Inflammatory macrophage (primary cell): Measurements from ENCODE around the gene ATP8B4.
"Not testable (repeated sequence)": the region's sequence is repeated elsewhere in the genome, so short reads cannot be mapped to it uniquely, and the experiment has no call there.

Experiments used
- DNase-seq, 2 donors: peaks; one replicate each; pipeline ENCODE4 v3.0.0-alpha.2; 2020 to 2022
- total RNA-seq, 18 experiments: gene quantifications; one replicate each; lab custom pipeline; 2026; ENCODE audit warnings: mixed read lengths in 6 of 18, inconsistent platforms in 2 of 18; lab: John Stamatoyannopoulos, UW

Gene ATP8B4, protein sequence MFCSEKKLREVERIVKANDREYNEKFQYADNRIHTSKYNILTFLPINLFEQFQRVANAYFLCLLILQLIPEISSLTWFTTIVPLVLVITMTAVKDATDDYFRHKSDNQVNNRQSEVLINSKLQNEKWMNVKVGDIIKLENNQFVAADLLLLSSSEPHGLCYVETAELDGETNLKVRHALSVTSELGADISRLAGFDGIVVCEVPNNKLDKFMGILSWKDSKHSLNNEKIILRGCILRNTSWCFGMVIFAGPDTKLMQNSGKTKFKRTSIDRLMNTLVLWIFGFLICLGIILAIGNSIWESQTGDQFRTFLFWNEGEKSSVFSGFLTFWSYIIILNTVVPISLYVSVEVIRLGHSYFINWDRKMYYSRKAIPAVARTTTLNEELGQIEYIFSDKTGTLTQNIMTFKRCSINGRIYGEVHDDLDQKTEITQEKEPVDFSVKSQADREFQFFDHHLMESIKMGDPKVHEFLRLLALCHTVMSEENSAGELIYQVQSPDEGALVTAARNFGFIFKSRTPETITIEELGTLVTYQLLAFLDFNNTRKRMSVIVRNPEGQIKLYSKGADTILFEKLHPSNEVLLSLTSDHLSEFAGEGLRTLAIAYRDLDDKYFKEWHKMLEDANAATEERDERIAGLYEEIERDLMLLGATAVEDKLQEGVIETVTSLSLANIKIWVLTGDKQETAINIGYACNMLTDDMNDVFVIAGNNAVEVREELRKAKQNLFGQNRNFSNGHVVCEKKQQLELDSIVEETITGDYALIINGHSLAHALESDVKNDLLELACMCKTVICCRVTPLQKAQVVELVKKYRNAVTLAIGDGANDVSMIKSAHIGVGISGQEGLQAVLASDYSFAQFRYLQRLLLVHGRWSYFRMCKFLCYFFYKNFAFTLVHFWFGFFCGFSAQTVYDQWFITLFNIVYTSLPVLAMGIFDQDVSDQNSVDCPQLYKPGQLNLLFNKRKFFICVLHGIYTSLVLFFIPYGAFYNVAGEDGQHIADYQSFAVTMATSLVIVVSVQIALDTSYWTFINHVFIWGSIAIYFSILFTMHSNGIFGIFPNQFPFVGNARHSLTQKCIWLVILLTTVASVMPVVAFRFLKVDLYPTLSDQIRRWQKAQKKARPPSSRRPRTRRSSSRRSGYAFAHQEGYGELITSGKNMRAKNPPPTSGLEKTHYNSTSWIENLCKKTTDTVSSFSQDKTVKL
- 13.3 to 195 (median 87.9) reads per million in 18 experiments for total RNA-seq

DNA sequence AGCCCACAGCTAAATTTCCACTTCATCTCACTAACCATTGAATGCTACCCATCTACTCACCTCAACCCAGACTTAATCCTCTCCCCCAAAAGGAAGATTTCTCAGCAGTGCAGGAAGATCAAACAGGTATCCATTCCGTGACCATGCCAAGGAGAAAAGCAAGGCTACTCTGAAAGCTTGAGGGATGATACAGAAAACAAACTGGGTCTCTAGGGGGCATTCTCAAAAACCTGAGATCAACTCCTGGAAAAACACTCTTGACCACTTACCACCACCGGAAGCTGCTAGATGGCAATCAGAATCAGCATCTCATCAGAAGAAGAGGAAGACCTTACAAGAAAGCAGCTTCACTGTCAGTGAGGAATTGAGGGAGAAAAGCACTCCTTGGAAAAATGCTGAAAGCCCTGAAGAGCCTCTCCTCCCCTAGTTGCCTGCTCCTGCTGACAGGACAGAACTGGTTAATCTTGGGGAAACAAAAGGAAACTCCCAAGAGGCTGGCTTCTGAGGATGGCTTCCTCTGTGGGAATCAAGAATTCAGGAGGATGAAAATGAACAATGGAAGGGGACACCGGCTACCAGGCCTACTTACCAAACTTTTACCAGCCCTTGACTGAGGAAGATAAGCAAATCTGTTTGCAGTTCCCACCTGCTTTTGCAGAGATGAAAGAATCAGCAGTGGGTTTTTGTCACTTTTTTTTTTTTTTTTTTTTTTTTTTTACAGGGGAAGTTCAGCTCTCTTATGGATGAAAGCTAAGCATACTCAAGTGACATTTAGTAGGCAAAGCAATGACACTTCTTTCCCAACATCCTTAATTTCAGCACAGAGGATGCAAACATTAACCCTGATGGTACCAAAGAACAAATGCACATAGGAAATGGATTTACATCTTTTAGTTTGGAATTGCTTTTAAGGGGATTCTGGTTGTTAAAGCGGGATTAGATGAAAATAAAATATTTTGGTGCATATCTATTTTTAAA is at the start of gene ATP8B4:
ATP8B4 (minus strand) TSS at position 171 of the 978 bp plus-strand sequence. CDS start 12,267 bp downstream, outside the sequence.
- peak; percentile 61 to 75 for DNase-seq

- DNase-seq, result no peak
Observed at GRCh38 chr15:50168379-50168778, 49.3 kb upstream of the ATP8B4 start.

DNA sequence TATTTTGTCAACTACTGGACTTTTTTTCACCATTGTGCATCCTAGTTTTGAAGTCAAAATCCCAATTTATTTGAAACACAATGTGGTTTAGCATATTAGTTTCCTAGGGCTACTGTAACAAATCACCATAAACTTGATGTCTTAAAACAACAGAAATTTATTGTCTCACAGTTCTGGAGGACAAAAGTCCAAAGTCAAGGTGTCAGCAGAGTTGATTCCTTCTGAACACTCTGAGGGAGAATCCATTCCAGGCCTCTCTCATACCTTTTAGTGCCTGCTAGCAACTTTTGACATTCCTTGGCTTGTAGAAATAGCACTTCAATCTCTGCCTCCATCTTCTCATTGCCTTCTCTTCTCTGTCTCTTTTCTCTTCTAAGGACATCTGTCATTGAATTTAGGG is 48.1 kb upstream of the ATP8B4 start:
- DNase-seq, result no peak

DNA sequence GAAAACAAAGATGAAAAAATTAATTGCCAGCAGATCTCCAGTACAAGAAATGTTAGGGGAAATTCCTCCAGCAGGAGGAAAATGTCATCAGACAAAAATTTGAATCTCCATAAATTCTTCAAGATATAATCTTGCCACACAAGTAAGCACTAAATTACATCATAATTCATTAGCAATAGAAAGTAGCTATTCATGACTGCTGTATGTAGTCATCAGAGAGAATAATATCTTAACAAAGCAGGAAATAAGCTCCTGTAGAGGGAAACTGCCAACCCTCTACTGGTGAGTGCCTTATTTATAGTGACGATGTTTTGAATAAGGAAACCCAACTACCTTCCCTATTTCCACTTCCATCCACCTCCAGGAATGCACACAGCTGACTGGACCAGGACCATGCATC is 47.2 kb upstream of the ATP8B4 start:
- DNase-seq, result peak; percentile 27 to 54

DNA sequence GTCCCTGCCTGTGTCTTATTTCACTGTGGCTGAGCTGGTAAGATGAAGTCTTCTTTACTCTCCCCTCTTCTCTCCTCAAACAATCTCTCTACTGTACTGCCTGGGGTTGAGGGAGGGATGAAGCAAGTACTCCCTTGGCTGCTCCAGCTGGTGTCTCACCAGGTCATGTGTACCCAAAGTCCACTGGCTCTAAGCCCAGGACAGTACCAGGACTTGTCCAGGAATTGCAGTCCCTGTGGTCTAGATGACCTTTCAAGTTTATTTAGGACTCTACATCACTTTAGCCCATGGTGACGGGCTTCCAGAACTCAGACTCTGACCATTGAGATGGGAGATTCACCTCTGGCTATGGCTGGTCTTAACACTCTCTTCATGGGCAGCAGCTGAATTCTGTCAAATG is 45.4 kb upstream of the ATP8B4 start:
- no peak for DNase-seq

DNA sequence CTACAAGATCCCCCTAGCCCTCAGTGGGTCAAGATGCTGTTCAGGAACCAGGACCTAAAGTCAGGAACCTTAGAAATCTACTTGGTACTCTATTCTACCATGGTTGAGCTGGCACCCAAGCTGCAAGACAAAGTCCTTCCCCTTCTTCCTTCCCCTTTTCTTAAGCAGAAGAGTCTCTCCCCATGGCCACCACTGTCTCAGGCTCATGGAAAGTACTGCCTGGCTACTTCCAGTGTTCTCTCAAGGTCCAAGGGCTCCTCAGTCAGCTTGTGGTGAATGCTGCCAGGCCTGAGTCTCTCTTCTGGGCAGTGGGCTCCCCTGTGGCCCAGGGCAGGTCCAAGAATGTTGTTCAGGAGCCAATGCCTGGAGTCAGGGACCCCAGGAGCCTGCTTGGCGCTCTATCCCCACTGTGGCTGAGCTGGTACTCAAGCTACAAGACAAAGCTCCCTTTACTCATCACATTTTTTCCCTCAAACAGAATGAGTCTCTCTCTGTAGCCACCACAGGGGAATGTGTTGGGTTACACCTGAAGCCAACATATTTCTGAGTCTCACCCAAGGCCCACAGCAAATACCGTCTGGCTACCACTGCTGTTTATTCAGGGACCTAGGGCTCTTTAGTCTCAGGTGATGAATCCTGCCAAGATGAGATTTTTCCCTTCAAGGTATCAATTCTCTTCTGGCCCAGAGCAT is 44.8 kb upstream of the ATP8B4 start:
- DNase-seq, result peak; percentile 36 to 38

DNA sequence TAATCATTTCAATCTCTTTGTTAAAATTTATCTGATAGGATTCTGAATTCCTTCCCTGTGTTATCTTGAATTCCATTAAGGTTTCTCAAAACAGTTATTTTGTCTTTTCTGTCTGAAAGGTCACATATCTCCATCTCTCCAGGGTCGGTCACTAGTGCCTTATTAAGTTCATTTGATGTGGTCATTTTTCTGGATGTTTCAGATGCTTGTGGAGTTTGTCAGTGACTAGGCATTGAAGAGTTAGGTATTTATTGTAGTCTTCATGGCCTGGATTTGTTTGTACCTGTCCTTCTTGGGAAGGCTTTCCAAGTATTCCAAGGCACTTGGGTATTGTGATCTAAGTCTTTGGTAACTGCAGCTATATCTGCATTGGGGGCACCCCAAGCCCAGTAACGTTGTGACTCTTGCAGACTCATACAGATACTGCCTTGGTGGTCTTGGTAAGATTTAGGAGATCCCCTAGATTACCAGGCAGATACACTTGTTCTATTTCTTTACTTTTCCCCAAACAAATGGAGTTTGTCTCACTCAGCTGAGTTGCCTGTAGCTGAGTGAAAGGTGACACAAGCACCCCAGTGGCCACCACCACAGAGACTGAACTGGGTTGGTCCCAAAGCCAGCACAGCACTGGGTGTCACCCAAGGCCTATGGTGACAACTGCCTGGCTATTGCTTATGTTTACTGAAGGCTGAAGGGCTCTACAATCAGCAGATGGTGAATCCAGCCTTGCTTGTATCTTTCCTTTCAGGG is 44.1 kb upstream of the ATP8B4 start:
- DNase-seq, result no peak

DNA sequence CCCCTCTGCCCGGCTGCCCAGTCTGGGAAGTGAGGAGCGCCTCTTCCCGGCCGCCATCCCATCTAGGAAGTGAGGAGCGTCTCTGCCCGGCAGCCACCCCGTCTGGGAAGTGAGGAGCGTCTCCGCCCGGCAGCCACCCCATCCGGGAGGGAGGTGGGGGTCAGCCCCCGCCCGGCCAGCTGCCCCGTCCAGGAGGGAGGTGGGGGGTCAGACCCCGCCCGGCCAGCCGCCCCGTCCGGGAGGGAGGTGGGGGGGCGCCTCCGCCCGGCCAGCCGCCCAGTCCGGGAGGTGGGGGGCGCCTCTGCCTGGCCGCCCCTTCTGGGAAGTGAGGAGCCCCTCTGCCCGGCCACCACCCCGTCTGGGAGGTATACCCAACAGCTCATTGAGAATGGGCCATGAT is 39.2 kb upstream of the ATP8B4 start:
- not testable (repeated sequence) for DNase-seq

- no peak for DNase-seq
Observed at GRCh38 chr15:50151476-50151875, 32.4 kb upstream of the ATP8B4 start.

DNA sequence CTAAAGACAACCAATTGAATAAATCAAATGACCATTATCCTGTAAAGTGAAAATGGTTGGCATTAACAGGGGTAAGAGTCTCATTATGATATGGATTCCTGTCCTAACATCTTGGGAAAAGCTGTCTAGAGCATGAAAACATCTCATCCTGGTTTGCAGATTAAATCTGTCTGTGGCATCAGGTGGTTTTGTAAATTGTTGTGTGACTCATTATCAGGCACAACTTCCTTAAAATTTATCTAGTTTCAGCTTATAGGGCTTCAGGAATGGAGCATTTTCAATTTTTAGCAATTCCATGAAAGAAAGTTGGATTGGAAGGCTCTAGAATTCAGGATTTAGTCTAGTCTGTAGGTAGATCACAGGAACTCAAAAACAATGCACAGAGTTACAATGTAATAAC is 31.8 kb upstream of the ATP8B4 start:
- DNase-seq, result no peak

GRCh38 chr15:50150349-50150748 is 31.3 kb upstream of the ATP8B4 start:
- DNase-seq, result no peak

GRCh38 chr15:50149090-50149489 is 30.1 kb upstream of the ATP8B4 start:
- no peak for DNase-seq

GRCh38 chr15:50148362-50148963 is 29.4 kb upstream of the ATP8B4 start:
- no peak for DNase-seq

- peak; percentile 74 to 83 for DNase-seq
Observed at GRCh38 chr15:50146632-50147031, 27.6 kb upstream of the ATP8B4 start.

DNA sequence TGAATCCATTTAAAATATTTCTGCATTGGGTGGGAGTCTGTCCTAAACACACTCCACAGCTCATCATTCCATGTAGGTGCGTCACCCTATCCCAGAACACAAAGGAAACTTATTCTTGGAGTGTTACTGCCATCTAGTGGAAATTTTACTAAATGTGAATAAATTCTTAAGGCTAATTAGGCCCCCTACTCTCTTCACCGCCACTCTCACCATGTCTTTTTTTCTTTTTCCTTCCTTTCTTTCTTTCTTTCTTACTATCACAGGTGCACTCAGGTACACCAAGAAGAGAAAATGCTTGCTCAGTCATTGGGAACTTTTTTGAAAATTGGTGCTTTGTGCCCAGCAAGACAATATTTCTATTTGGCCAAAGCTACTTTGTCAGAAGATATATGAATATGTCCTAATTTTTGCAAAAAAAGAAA is 26.4 kb upstream of the ATP8B4 start:
- peak in 1 of 2 donors; percentile 70 for DNase-seq

DNA sequence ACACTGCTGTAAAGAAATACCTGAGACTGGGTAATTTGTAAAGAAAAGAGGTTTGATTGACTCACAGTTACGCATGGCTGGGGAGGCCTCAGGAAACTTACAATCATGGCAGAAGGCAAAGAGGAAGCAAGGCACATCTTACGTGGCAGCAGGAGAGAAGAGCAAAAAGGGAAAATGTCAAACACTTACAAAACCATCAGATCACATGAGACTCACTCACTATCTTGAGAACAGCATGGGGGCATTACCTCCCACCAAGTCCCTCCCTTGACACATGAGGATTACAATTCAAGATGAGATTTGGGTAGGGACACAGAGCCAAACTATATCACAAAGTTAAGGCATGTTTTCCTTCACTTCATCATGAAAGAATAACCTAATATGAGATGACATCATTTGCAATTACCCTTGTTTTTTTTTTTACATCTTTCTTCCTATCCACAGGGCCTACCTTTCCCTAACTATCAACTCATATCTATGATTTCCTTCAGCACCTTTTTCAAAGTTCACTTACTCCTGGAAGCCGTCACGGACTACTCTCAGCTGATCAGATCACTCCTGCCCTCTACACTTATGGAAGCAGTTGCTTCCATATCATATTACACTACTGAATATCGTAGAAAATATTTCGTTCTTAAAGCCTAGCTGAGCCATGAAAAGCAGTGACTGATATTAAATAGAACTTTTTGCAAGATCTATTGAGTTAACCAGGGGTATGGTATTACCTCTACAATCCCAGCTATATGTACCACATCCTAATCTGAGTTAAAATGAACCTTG is 25.5 kb upstream of the ATP8B4 start:
- DNase-seq, result peak; percentile 44 to 57

DNA sequence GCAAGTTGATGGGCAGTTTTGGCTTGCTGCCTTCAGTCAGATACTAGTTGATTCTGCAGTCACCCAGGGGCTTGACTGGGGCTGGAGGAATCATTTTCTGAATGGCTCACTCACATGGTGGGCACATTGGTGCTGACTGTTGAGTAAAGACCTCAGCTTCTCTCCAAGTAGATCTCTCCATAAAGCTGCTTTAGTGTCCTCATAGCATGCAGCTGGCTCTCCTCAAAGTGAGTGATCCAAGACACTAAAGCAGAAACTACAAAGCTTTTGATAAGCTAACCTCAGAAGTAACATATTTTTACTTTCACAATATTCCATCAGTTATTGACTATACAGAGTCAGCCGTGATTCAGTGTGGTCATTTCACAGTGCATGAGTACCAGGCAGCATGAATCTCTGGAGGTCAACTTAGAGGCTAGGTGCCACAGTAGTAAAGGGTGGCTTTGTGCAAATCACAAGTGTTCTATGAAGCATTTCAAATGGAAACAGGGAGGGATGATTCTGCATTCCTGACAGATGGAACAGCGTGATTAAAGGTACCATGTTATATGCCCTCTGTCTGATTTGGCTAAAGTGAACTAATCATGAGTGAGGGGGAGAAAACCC is 24.3 kb upstream of the ATP8B4 start:
- DNase-seq, result no peak

GRCh38 chr15:50141856-50142255 is 22.8 kb upstream of the ATP8B4 start:
- no peak for DNase-seq
